ENCODE data around the gene LCN2. TPM values are rescaled to one million over a fixed set of nuclear protein-coding genes. Genes with fewer than 3 reads are reported as not detected.

The LCN2 gene
- total and polyA plus RNA-seq, 10 of the 15 experiments (the other 5 are each of a cell fraction or from before 2014, with no cell fraction given): not detected

DNA sequence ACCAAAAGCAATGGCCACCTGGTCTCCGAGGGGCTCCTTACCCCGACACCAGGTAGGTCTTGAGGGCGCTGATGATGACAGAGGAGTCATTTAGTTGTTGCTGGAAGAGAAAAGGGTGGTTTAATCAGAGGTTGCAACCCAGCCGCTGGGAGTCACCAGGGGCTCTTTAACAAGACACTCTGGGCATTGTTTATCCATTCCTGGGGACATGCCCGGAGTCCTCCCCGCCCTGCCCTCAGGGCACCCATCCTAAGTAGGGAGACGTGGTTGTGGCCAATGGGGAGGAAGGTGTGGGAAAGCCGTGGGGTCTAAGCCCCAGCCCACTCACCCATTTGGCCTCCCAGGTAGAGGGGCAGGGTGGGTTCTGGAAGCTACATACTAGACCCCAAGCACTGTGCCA lies 24.8 kb upstream of the LCN2 start:
- SMC1A ChIA-PET (ENCODE audit: uncharacterized antibody, unreplicated experiment): interaction anchor here (0.9 to 2.6 kb wide), 6 partner anchors 9 to 182 kb away, joined by 3 to 9 read pairs (median 4); no protein-coding TSS in a partner anchor
- no TSS peak for BruUV-seq (replicated peaks)

More for the DNA sequence above, 24.8 kb upstream of the LCN2 start:
- ChIA-PET CTCF (interaction anchor here (0.7 to 7.4 kb wide), 28 partner anchors 9 to 563 kb away, joined by 3 to 84 read pairs (median 4); partner anchors contain the start of genes CIZ1, NAIF1 and SLC25A25), POLR2A (interaction anchor here (0.6 to 1.7 kb wide), 9 partner anchors 8 to 246 kb away, joined by 3 to 9 read pairs (median 4); partner anchors contain the start of gene URM1), RAD21 (ENCODE audit: unreplicated experiment) (interaction anchor here (0.8 to 2.7 kb wide), 8 partner anchors 9 to 295 kb away, joined by 3 to 11 read pairs (median 4); partner anchors contain the start of gene DNM1)
- ATAC-seq (no peak), DNase-seq (ENCODE audit: low read depth, low spot score) (no peak), FAIRE-seq (no peak)
- in situ Hi-C loops (cut with MboI) (no loop called here), intact Hi-C loops (cut with micrococcal nuclease; ENCODE audit: unreplicated experiment) (no loop called here)
- Histone ChIP-seq H2AFZ (ENCODE audit: control insufficient read depth, low read depth, low read length) (no peak overlapping the region), H3K4me2 (ENCODE audit: control insufficient read depth, insufficient read depth) (no peak overlapping the region), H3K9ac (ENCODE audit: control insufficient read depth, insufficient read depth, low read length) (peak overlapping the region; percentile 3; the same call in 1 of the 2 replicates), H4K20me1 (ENCODE audit: control insufficient read depth, insufficient read depth) (no peaks in the 10 kb centered on the region), H3K4me3 (no peak overlapping the region), H3K27ac (ENCODE audit: control insufficient read depth, insufficient read depth) (no peak overlapping the region), H3K36me3 (ENCODE audit: control insufficient read depth in 2 of 2, insufficient read depth in 2 of 2, low read length in 1 of 2) (peaks cover 8 to 22% of the 10 kb centered on the region in 2 experiments; a peak in 3 of 4 replicates), H3K79me2 (ENCODE audit: control insufficient read depth, insufficient read depth, low read length) (peaks cover 32% of the 10 kb centered on the region), H3K4me1 (ENCODE audit: control insufficient read depth, insufficient read depth, low read length) (peaks cover 14% of the 10 kb centered on the region; the same call in 1 of the 2 replicates), H3K9me3 (replicated peaks; ENCODE audit: control insufficient read depth, insufficient read depth, low read length) (no peaks in the 10 kb centered on the region), H3K27me3 (replicated peaks in 1 of 2; ENCODE audit: control insufficient read depth in 2 of 2, insufficient read depth in 2 of 2, low read length in 1 of 2) (no peaks in the 10 kb centered on the region)
- 82% methylated on average over 8 of the region's 8 CpGs for WGBS (ENCODE audit: insufficient coverage, insufficient replicate concordance, low lambda C conversion rate, missing lambda C conversion rate)
- TF ChIP-seq, protein P1, sequence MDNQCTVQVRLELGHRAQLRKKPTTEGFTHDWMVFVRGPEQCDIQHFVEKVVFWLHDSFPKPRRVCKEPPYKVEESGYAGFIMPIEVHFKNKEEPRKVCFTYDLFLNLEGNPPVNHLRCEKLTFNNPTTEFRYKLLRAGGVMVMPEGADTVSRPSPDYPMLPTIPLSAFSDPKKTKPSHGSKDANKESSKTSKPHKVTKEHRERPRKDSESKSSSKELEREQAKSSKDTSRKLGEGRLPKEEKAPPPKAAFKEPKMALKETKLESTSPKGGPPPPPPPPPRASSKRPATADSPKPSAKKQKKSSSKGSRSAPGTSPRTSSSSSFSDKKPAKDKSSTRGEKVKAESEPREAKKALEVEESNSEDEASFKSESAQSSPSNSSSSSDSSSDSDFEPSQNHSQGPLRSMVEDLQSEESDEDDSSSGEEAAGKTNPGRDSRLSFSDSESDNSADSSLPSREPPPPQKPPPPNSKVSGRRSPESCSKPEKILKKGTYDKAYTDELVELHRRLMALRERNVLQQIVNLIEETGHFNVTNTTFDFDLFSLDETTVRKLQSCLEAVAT (IDR thresholded peaks at IDR 0.05): no peak

All from GM12878 (cell line).